NB4 (cell line): ENCODE data around the gene IGSF21.

ENCODE experiments used
- DNase-seq: peaks from one replicate; pipeline ENCODE4 v3.0.0; 2010; ENCODE audit warnings: low read depth
- H3K4me3 ChIP-seq: one replicate; pipeline ENCODE4 v1.5.1; 2011; ENCODE audit warnings: mild to moderate bottlenecking, low read depth, low read length, moderate library complexity
- CTCF ChIP-seq: IDR thresholded peaks from one replicate; pipeline ENCODE4 v1.5.1; 2012; ENCODE audit warnings: low read depth, low read length
- MAX ChIP-seq: IDR thresholded peaks from 2 replicates; pipeline ENCODE4 v1.6.1; 2011; ENCODE audit warnings: low read depth, low read length
- MYC ChIP-seq: IDR thresholded peaks from 2 replicates; pipeline ENCODE4 v1.6.1; 2011; ENCODE audit warnings: low read depth, low read length
- POLR2A ChIP-seq: IDR thresholded peaks from 2 replicates; pipeline ENCODE4 v1.6.1; 2011; ENCODE audit warnings: mild to moderate bottlenecking; ENCODE audit not compliant: insufficient read length; ENCODE audit errors: extremely low read depth

The IGSF21 gene

GRCh38 chr1:18387307-18387706 is 279.7 kb downstream of the IGSF21 start:
- no peak overlapping the region for H3K4me3 ChIP-seq
- no peak for DNase-seq
- no peak for TF ChIP-seq MYC

GRCh38 chr1:18390953-18391352 is 283.4 kb downstream of the IGSF21 start:
- H3K4me3 ChIP-seq, result no peak overlapping the region
- TF ChIP-seq CTCF (no peak), POLR2A (no peak), MAX (no peak), MYC (no peak)
- no peak for DNase-seq

- H3K4me3 ChIP-seq, result no peak overlapping the region
- DNase-seq, result no peak
- TF ChIP-seq MAX (no peak), CTCF (no peak), MYC (no peak)
Observed at GRCh38 chr1:18394563-18395156, 287.1 kb downstream of the IGSF21 start.

GRCh38 chr1:18396247-18396980 is 288.8 kb downstream of the IGSF21 start:
- TF ChIP-seq MYC (no peak), MAX (no peak), CTCF (no peak), POLR2A (no peak)
- no peak overlapping the region for H3K4me3 ChIP-seq
- no peak for DNase-seq

GRCh38 chr1:18397641-18398040 is 290.0 kb downstream of the IGSF21 start:
- DNase-seq, result no peak
- no peak overlapping the region for H3K4me3 ChIP-seq
- TF ChIP-seq MAX, result no peak
- TF ChIP-seq MYC, result no peak
- TF ChIP-seq CTCF, result no peak
- TF ChIP-seq POLR2A, result no peak

GRCh38 chr1:18398791-18399530 is 291.4 kb downstream of the IGSF21 start:
- DNase-seq, result no peak
- H3K4me3 ChIP-seq, result no peak overlapping the region
- TF ChIP-seq POLR2A (no peak), MAX (no peak), CTCF (no peak), MYC (no peak)
